Skeletal muscle cell (primary cell): ENCODE results near the gene RASSF3.

Experiments used
- DNase-seq: peaks from one replicate; pipeline ENCODE4 v3.0.0-alpha.2; 2010; ENCODE audit warnings: low read depth
- H3K4me3 ChIP-seq: 2 replicates; pipeline ENCODE4 v1.5.1; 2011; ENCODE audit warnings: low read depth, mild to moderate bottlenecking, control low read depth, low read length, moderate library complexity

Gene RASSF3

GRCh38 chr12:64744422-64745258, 134.3 kb downstream of the RASSF3 start:
- no peak overlapping the region for H3K4me3 ChIP-seq
- DNase-seq: no peak

GRCh38 chr12:64745259-64745807, 135.0 kb downstream of the RASSF3 start:
- no peak for DNase-seq
- no peak overlapping the region for H3K4me3 ChIP-seq

GRCh38 chr12:64745980-64746379, 135.7 kb downstream of the RASSF3 start:
- DNase-seq: no peak
- H3K4me3 ChIP-seq: no peak overlapping the region

- DNase-seq: no peak
- H3K4me3 ChIP-seq: no peak overlapping the region
These were observed 136.4 kb downstream of the RASSF3 start for GRCh38 chr12:64746663-64747062.
